Measurements from ENCODE around the gene PLA2G12A.

Gene PLA2G12A

DNA sequence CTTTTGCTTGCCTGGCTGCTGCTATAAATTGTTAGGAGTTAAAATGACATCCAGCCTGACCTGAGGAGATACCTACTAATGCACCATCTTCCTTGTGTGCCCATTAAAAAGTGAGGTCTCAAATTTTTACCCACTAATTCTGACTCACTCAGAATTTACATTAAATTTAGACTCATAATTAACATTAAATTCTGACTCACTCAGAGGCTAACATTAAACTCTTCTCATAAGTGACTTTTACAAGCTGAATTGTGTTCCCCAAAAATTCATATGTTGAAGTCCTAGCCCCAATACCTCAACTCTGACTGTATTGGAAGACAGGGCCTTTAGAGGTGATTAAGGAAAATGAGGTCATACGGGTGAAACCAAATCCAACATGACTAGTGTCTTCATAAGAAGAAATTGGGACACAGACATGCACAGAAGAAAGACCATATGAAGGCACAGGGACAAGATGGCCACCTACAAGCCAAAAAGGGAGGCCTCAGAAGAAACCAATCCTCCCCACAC lies 38.4 kb downstream of the PLA2G12A start:
- no peak overlapping the region for H3K4me2 ChIP-seq (ENCODE audit: low read depth, low read length, poor library complexity, severe bottlenecking)
- no peaks in the 10 kb centered on the region for H3K27me3 ChIP-seq (ENCODE audit: low read length)
- H3K9ac ChIP-seq (ENCODE audit: low read length): no peak overlapping the region
- no peaks in the 10 kb centered on the region for H4K20me1 ChIP-seq (ENCODE audit: low read depth, low read length)
- 0 out of 2 replicates have a peak, but pooled peaks cover 4% of the 10 kb centered on the region for H3F3A ChIP-seq (ENCODE audit: insufficient read depth)
- H3K79me2 ChIP-seq (ENCODE audit: insufficient read depth, low read length): no peaks in the 10 kb centered on the region
- TF ChIP-seq, protein P1, sequence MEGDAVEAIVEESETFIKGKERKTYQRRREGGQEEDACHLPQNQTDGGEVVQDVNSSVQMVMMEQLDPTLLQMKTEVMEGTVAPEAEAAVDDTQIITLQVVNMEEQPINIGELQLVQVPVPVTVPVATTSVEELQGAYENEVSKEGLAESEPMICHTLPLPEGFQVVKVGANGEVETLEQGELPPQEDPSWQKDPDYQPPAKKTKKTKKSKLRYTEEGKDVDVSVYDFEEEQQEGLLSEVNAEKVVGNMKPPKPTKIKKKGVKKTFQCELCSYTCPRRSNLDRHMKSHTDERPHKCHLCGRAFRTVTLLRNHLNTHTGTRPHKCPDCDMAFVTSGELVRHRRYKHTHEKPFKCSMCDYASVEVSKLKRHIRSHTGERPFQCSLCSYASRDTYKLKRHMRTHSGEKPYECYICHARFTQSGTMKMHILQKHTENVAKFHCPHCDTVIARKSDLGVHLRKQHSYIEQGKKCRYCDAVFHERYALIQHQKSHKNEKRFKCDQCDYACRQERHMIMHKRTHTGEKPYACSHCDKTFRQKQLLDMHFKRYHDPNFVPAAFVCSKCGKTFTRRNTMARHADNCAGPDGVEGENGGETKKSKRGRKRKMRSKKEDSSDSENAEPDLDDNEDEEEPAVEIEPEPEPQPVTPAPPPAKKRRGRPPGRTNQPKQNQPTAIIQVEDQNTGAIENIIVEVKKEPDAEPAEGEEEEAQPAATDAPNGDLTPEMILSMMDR (IDR thresholded peaks at IDR 0.05; ENCODE audit: insufficient read depth, low read length, poor library complexity, severe bottlenecking): no peak
- TF ChIP-seq EZH2phosphoT487 (conservative IDR thresholded peaks at IDR 0.05; ENCODE audit: low read length): no peak
- H3K9me2 ChIP-seq (replicated peaks; ENCODE audit: insufficient read depth, low read length): no peaks in the 10 kb centered on the region
- no peak overlapping the region for H3K4me3 ChIP-seq (ENCODE audit: insufficient read depth, low read length, poor library complexity, severe bottlenecking)
- H3K27ac ChIP-seq (ENCODE audit: low read depth, low read length): no peak overlapping the region
- H3K36me3 ChIP-seq (ENCODE audit: low read length): no peaks in the 10 kb centered on the region; the same call in 1 of the 2 replicates
- no peaks in the 10 kb centered on the region for H3K9me3 ChIP-seq (ENCODE audit: insufficient read depth, low read length)
- no peak overlapping the region for H2AFZ ChIP-seq (ENCODE audit: low read depth, low read length, severe bottlenecking)

DNA sequence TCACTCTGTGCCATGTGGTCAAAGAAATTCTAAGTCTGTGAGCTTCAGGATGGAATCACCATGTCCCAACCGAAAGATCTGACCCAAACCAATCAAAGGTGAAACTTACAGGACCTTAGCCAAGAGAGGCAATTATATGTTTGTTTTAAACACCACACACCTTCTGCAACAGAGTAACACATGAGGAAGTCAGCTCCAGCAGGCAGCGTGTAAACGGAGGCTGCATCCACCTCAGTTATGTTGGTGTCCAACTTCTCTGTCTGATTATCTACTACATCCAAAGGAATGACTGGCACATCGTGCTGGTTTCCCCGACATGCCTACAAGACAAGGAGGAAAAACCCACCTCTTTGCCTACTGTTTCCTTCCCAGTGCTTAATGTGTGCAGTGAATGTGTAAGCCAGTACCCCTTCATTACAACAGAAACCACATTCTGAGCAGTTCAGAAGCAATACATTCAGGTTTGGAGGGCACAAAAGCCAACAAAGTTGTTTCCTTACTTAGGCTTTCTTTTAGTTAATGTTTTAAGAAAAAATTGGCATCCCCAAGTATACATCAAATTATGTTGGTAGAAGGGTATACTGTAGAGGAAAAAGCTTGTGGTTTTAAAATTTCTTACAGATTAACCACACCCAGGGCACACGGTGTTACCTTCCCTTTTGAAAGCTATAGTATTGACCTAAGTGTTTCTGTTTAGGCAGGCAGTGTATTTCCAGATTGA lies 39.0 kb downstream of the PLA2G12A start:
- H2AFZ ChIP-seq (ENCODE audit: low read depth, low read length, severe bottlenecking): no peak overlapping the region
- no peak overlapping the region for H3K4me3 ChIP-seq (ENCODE audit: insufficient read depth, low read length, poor library complexity, severe bottlenecking)
- H3F3A ChIP-seq (ENCODE audit: insufficient read depth): no peaks in the 10 kb centered on the region
- H3K9me2 ChIP-seq (replicated peaks; ENCODE audit: insufficient read depth, low read length): no peaks in the 10 kb centered on the region
- H4K20me1 ChIP-seq (ENCODE audit: low read depth, low read length): no peaks in the 10 kb centered on the region
- no peaks in the 10 kb centered on the region for H3K79me2 ChIP-seq (ENCODE audit: insufficient read depth, low read length)
- H3K9ac ChIP-seq (ENCODE audit: low read length): no peak overlapping the region
- no peaks in the 10 kb centered on the region for H3K27me3 ChIP-seq (ENCODE audit: low read length)
- no peak overlapping the region for H3K27ac ChIP-seq (ENCODE audit: low read depth, low read length)
- no peaks in the 10 kb centered on the region; the same call in 1 of the 2 replicates for H3K36me3 ChIP-seq (ENCODE audit: low read length)
- no peaks in the 10 kb centered on the region for H3K9me3 ChIP-seq (ENCODE audit: insufficient read depth, low read length)
- TF ChIP-seq, protein P1 (IDR thresholded peaks at IDR 0.05; ENCODE audit: insufficient read depth, low read length, poor library complexity, severe bottlenecking): no peak
- TF ChIP-seq EZH2phosphoT487 (conservative IDR thresholded peaks at IDR 0.05; ENCODE audit: low read length): no peak
- no peak overlapping the region for H3K4me2 ChIP-seq (ENCODE audit: low read depth, low read length, poor library complexity, severe bottlenecking)

DNA sequence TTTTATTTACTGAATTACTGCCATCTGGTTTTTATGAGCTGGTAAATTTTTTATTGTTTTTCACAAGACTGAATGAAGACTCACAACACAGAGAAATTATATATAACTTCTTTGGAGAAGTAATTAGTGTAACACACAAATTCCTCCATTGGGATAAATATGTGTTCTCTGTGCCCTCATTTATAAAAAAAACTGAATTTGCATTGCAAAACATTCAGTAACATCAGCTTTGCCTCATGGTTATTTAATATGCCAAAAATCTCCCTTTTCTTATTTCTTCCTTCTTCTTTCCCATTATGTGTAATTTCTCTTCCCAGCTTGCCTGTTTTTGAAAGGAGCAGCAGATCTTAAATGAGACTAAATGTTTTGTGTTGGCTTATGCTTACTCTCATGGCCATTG lies 45.1 kb downstream of the PLA2G12A start:
- Histone ChIP-seq H3K4me2 (ENCODE audit: low read depth, low read length, poor library complexity, severe bottlenecking) (no peak overlapping the region), H3K9me2 (replicated peaks; ENCODE audit: insufficient read depth, low read length) (no peaks in the 10 kb centered on the region), H3K4me3 (ENCODE audit: insufficient read depth, low read length, poor library complexity, severe bottlenecking) (no peak overlapping the region), H3K9ac (ENCODE audit: low read length) (no peak overlapping the region), H3K79me2 (ENCODE audit: insufficient read depth, low read length) (no peaks in the 10 kb centered on the region), H3K36me3 (ENCODE audit: low read length) (no peaks in the 10 kb centered on the region; the same call in 1 of the 2 replicates), H3K9me3 (ENCODE audit: insufficient read depth, low read length) (no peaks in the 10 kb centered on the region), H3K27me3 (ENCODE audit: low read length) (no peaks in the 10 kb centered on the region), H4K20me1 (ENCODE audit: low read depth, low read length) (no peaks in the 10 kb centered on the region), H2AFZ (ENCODE audit: low read depth, low read length, severe bottlenecking) (no peak overlapping the region), H3K27ac (ENCODE audit: low read depth, low read length) (no peak overlapping the region), H3F3A (ENCODE audit: insufficient read depth) (no peaks in the 10 kb centered on the region)
- no peak for TF ChIP-seq EZH2phosphoT487 (conservative IDR thresholded peaks at IDR 0.05; ENCODE audit: low read length)
- TF ChIP-seq, protein P1 (IDR thresholded peaks at IDR 0.05; ENCODE audit: insufficient read depth, low read length, poor library complexity, severe bottlenecking): no peak

Measured in SU-DHL-6 (cell line).